Natural killer cell (primary cell): ENCODE data around the gene TDP1. TPM values are rescaled to one million over a fixed set of nuclear protein-coding genes. Genes with fewer than 3 reads are reported as not detected.

Experiments
- ATAC-seq, 3 donors: fragments of 150-1000 bp in 2 of 3; fragments of 200-7000 bp in 1 of 3; cut with Tn5 transposase; 1 replicate in 1 of 3; 2 replicates in 2 of 3; pipeline ENCODE4 v1.10.0; 2021; ENCODE audit warnings: mild to moderate bottlenecking in 2 of 3, moderate library complexity in 2 of 3
- DNase-seq, 2 donors: peaks; one replicate each; pipeline versions ENCODE4 v3.0.0 to v3.0.0-alpha.2; 2013 to 2021; ENCODE audit warnings: mixed read lengths in 1 of 2
- H3K27ac ChIP-seq: one replicate; pipeline ENCODE4 v1.5.1; 2013; ENCODE audit warnings: mild to moderate bottlenecking, low read length
- H3K27me3 ChIP-seq: one replicate; pipeline ENCODE4 v1.6.1; 2013; ENCODE audit warnings: low read length; ENCODE audit not compliant: control insufficient read depth, insufficient read depth
- H3K36me3 ChIP-seq: one replicate; pipeline ENCODE4 v1.6.1; 2013; ENCODE audit warnings: low read length; ENCODE audit not compliant: control insufficient read depth, insufficient read depth
- H3K4me1 ChIP-seq: one replicate; pipeline ENCODE4 v1.6.1; 2013; ENCODE audit warnings: low read length; ENCODE audit not compliant: control insufficient read depth, insufficient read depth
- H3K4me3 ChIP-seq: one replicate; pipeline ENCODE4 v1.5.1; 2013; ENCODE audit warnings: low read length
- H3K9me3 ChIP-seq: one replicate; pipeline ENCODE4 v1.6.1; 2013; ENCODE audit warnings: low read length; ENCODE audit not compliant: control insufficient read depth, insufficient read depth
- H3K27ac Mint-ChIP-seq, 2 donors: one replicate each; pipeline ENCODE4 v1.8.0; 2022; ENCODE audit warnings: mild to moderate bottlenecking in 2 of 2, mixed read lengths in 2 of 2, moderate library complexity in 1 of 2
- H3K27me3 Mint-ChIP-seq, 2 donors: one replicate each; pipeline ENCODE4 v1.8.0; 2022; ENCODE audit warnings: low read depth in 2 of 2, mixed read lengths in 2 of 2
- H3K36me3 Mint-ChIP-seq: one replicate; pipeline ENCODE4 v1.8.0; 2022; ENCODE audit warnings: mixed read lengths
- H3K4me1 Mint-ChIP-seq, 2 donors: one replicate each; pipeline ENCODE4 v1.8.0; 2022; ENCODE audit warnings: mixed read lengths in 2 of 2
- H3K4me3 Mint-ChIP-seq: one replicate; pipeline ENCODE4 v1.8.0; 2022; ENCODE audit warnings: mild to moderate bottlenecking, moderate library complexity, mixed read lengths
- H3K9me3 Mint-ChIP-seq, 2 donors: one replicate each; pipeline ENCODE4 v1.8.0; 2022; ENCODE audit warnings: mixed read lengths in 2 of 2
- CTCF ChIP-seq: fragments of 200-600 bp; IDR thresholded peaks from one replicate; pipeline ENCODE4 v1.8.0; 2022; ENCODE audit warnings: antibody characterized with exemption
- WGBS: methylation state at CpG from one replicate; pipeline ENCODE4 v1.1.7; 2013; ENCODE audit warnings: missing lambda C conversion rate; ENCODE audit not compliant: insufficient coverage; 5-methylcytosine and 5-hydroxymethylcytosine counted together
- intact Hi-C: fragments of 100-400 bp; cut with micrococcal nuclease; formaldehyde crosslinking; loops from one replicate; pipeline ENCODE4 v1.14.2; 2022
- total RNA-seq, 4 donors: library from RNA; stranded (reverse); fragments of 120-200 nt in 1 of 4; gene quantifications; one replicate each; pipeline versions ENCODE4 v1.2.3 to v1.2.4, GENCODE V29; 2013 to 2022

The TDP1 gene
- total RNA-seq, 3 donors from 2014 or later (not counting 1 experiment from before 2014, with no cell fraction given) = 41.8 to 59.6 (median 54.3) TPM

GRCh38 chr14:90040411-90040810, 84.7 kb downstream of the TDP1 start:
- Mint-ChIP-seq H3K36me3 (peaks cover 8% of the 10 kb centered on the region), H3K27me3 (no peaks in the 10 kb centered on the region), H3K4me3 (no peak overlapping the region), H3K4me1 (no peaks in the 10 kb centered on the region), H3K27ac (no peak overlapping the region), H3K9me3 (no peaks in the 10 kb centered on the region)
- DNase-seq (no peak), ATAC-seq (no peak)
- Histone ChIP-seq H3K36me3 (peaks cover 20% of the 10 kb centered on the region), H3K4me1 (no peaks in the 10 kb centered on the region), H3K27me3 (no peaks in the 10 kb centered on the region), H3K4me3 (no peak overlapping the region), H3K27ac (no peak overlapping the region), H3K9me3 (no peaks in the 10 kb centered on the region)
- WGBS = 95% methylated on average over 2 of the region's 3 CpGs
- intact Hi-C loops = no loop called here
- TF ChIP-seq CTCF = no peak

- DNase-seq (no peak), ATAC-seq (no peak)
- Histone ChIP-seq H3K36me3 (peaks cover 6% of the 10 kb centered on the region), H3K9me3 (no peaks in the 10 kb centered on the region), H3K4me1 (no peaks in the 10 kb centered on the region), H3K27me3 (no peaks in the 10 kb centered on the region), H3K27ac (no peak overlapping the region), H3K4me3 (no peak overlapping the region)
- no peak overlapping the region for H3K27ac Mint-ChIP-seq
- WGBS = 90% methylated on average over 6 of the region's 9 CpGs
- TF ChIP-seq CTCF = no peak
- H3K36me3 Mint-ChIP-seq = peaks cover 8% of the 10 kb centered on the region
- no peaks in the 10 kb centered on the region for H3K27me3 Mint-ChIP-seq
- no peaks in the 10 kb centered on the region for H3K4me1 Mint-ChIP-seq
- H3K4me3 Mint-ChIP-seq = no peak overlapping the region
- intact Hi-C loops = no loop called here
- H3K9me3 Mint-ChIP-seq = no peaks in the 10 kb centered on the region
These were observed 86.9 kb downstream of the TDP1 start for GRCh38 chr14:90042496-90043252.

- no peaks in the 10 kb centered on the region for H3K4me1 ChIP-seq
- TF ChIP-seq CTCF = no peak
- DNase-seq (no peak), ATAC-seq (no peak)
- intact Hi-C loops = no loop called here
- Mint-ChIP-seq H3K9me3 (no peaks in the 10 kb centered on the region), H3K27ac (no peak overlapping the region), H3K4me1 (no peaks in the 10 kb centered on the region), H3K4me3 (no peak overlapping the region), H3K27me3 (no peaks in the 10 kb centered on the region), H3K36me3 (peaks cover 8% of the 10 kb centered on the region)
- no peaks in the 10 kb centered on the region for H3K9me3 ChIP-seq
- peaks cover 5% of the 10 kb centered on the region for H3K36me3 ChIP-seq
- WGBS = 94% methylated on average over 2 of the region's 2 CpGs
- no peak overlapping the region for H3K27ac ChIP-seq
- H3K4me3 ChIP-seq = no peak overlapping the region
- no peaks in the 10 kb centered on the region for H3K27me3 ChIP-seq
These were observed 89.9 kb downstream of the TDP1 start for GRCh38 chr14:90045616-90046015.

- WGBS = 67% methylated on average over 1 of the region's 3 CpGs
- no peaks in the 10 kb centered on the region for H3K4me1 ChIP-seq
- no peak overlapping the region for H3K27ac ChIP-seq
- peaks cover under 1% of the 10 kb centered on the region for H3K36me3 Mint-ChIP-seq
- peaks cover 2% of the 10 kb centered on the region for H3K27me3 ChIP-seq
- H3K4me3 ChIP-seq = no peak overlapping the region
- DNase-seq = no peak
- no peak for ATAC-seq
- no peaks in the 10 kb centered on the region for H3K9me3 ChIP-seq
- intact Hi-C loops = no loop called here
- peaks cover 20 to 37% of the 10 kb centered on the region in 2 donors for H3K27me3 Mint-ChIP-seq
- no peaks in the 10 kb centered on the region for H3K9me3 Mint-ChIP-seq
- no peak for TF ChIP-seq CTCF
- no peak overlapping the region for H3K27ac Mint-ChIP-seq
- no peaks in the 10 kb centered on the region for H3K4me1 Mint-ChIP-seq
- H3K4me3 Mint-ChIP-seq = no peak overlapping the region
- no peaks in the 10 kb centered on the region for H3K36me3 ChIP-seq
These were observed 93.7 kb downstream of the TDP1 start for GRCh38 chr14:90049390-90049789.
